NCI-H526 treated with DMSO at 0.1 percent for 48 hours (cell line): ENCODE results near the gene HES3.

Source experiments
- DNase-seq: peaks from one replicate; lab custom pipeline; 2025; lab: John Stamatoyannopoulos, UW

The HES3 gene

DNA sequence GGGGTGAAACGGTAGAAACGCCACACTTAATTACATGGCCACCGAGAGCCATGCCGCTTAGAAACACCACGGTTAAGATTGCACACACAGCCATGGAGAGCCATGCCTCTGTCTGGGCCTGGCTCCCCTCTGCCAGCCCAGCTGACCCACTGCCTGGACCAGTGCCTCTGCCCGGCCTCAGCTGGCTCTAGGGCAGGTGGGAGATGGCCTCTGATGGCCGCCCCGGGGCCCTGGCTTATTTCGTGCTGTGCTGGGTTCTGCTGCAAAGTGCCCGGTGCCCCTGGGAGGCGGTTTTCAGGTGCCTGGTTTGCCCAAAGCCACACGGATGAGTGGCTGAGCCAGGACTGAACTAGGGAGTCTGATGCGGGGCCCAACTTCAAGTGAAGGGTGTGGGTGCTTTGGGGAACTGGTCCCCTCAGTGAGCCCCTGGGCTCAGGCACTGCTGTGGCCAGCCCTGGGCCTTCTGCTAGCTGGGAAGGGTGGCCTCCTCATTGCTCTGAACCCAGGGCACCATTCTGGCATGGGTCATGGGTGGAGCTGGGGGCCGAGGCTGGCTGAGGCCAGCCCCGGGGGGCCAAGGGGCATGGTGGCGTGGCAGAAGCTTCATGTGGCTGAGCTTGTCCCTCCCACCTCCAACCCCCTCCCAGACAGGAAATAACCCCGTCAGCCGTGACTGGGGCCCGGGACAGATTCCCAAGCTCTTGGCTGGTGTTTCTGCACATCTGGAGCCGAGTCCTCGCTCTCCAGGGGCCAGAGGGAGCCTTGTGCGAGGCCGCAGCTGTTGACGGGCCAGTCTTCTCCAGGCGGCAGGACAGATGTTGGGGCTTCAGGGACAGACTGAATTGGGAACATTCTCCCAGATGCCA is 18.8 kb downstream of the HES3 start:
- no peak for DNase-seq

- DNase-seq, result no peak
Measured at GRCh38 chr1:6263716-6264115, 19.7 kb downstream of the HES3 start.

DNA sequence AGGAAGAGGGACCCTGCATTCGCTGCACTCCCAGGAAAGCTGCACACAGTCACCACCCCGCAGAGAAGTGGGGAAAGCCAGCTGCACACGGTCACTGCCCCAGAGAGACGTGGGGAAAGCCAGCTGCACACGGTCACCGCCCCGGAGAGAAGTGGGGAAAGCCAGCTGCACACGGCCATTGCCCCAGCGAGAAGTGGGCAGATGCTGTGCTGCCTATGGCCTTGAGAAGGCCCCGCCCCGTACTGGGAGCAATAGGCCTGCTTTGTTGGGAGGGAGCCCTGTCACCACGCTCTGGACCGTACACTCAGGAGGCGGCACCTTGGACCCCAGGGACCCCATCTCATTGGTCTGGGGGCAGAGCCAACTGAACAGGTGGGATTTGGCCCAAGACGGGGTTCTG is 21.2 kb downstream of the HES3 start:
- DNase-seq, result no peak

- no peak for DNase-seq
Measured at GRCh38 chr1:6266641-6267040, 22.7 kb downstream of the HES3 start.

GRCh38 chr1:6267686-6268322 is 23.8 kb downstream of the HES3 start:
- no peak for DNase-seq

- no peak for DNase-seq
Measured at GRCh38 chr1:6268415-6268814, 24.4 kb downstream of the HES3 start.

DNA sequence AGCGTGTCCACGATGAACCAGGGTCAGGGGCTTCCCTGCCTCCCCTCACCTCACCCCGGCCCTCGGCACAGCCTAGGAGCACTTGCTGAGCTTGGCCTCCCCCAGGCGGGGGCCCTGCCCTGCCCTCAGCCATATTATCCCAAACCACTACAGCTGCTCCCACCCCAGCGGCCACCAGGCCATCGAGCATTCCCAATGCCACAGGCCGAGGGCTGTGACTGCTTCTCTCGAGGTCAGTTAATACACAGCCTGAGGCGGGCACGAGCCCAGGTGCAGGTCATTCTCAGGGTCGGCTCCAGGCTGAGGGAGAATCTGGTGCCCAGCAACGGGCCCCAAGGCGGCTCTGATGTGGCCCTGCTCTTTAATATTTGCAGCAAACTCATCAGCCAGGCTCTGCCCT is 25.3 kb downstream of the HES3 start:
- DNase-seq, result no peak

DNA sequence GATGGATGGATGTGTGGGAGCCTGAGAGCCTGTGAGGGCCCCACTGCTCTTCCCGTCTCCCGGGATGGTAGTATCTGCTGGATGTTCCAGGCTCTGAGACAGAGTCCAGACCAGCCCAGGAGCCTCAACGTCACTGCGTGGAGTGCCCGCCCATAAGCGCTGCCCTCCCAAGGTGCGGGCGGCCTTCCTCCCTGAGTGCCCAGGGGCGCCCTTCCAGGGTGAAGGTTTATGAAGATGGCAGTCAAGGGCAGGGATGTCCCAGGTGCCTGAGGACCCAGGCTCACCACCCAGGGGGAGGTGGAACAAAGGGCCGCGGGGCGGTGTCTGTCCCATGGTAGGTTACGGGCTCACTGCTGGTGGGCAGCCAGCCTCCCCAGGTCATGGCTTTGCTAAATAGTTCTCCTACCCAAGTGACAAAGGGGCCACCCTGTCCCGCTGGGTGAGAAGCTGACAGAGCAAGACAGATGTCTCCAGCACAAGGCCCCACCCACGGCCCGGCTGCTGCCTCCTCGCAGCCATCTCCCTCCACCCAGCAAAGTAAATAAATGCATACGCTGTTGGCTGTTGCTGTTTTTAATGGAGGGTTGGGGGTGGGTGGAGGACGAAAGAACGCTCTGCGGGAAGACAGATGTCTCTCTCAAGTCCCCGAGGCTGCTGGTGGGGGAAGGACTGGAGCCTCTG is 25.9 kb downstream of the HES3 start:
- peak; percentile 81 for DNase-seq

- DNase-seq, result no peak
Measured at GRCh38 chr1:6270401-6270800, 26.4 kb downstream of the HES3 start.

GRCh38 chr1:6271006-6271405 is 27.0 kb downstream of the HES3 start:
- DNase-seq, result no peak

GRCh38 chr1:6271554-6271953 is 27.6 kb downstream of the HES3 start:
- DNase-seq, result peak; percentile 46

- no peak for DNase-seq
Measured at GRCh38 chr1:6272452-6272851, 28.5 kb downstream of the HES3 start.

DNA sequence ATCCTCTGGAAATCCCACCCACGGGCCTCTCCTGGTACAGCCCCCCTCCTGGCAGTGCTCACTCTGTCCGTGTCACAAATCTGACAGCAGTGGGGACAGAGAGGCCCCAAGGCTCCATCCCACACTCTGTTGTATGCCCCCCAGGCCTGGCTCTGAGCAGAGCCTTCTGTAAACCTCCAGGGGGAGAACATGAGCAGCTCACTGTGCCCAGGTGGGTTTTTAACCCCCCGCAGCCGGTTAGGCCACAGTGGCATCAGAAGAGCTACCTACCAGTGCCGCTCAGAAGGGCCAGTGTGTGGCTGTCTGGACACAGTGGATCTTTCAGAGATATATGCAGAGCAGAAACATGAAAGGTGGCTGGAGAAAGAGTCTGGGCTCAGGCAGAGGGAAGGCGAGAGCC is 28.9 kb downstream of the HES3 start:
- no peak for DNase-seq

GRCh38 chr1:6273380-6273891 is 29.5 kb downstream of the HES3 start:
- peak; percentile 54 for DNase-seq

- no peak for DNase-seq
Measured at GRCh38 chr1:6274102-6274501, 30.1 kb downstream of the HES3 start.

- no peak for DNase-seq
Measured at GRCh38 chr1:6274622-6275139, 30.7 kb downstream of the HES3 start.

DNA sequence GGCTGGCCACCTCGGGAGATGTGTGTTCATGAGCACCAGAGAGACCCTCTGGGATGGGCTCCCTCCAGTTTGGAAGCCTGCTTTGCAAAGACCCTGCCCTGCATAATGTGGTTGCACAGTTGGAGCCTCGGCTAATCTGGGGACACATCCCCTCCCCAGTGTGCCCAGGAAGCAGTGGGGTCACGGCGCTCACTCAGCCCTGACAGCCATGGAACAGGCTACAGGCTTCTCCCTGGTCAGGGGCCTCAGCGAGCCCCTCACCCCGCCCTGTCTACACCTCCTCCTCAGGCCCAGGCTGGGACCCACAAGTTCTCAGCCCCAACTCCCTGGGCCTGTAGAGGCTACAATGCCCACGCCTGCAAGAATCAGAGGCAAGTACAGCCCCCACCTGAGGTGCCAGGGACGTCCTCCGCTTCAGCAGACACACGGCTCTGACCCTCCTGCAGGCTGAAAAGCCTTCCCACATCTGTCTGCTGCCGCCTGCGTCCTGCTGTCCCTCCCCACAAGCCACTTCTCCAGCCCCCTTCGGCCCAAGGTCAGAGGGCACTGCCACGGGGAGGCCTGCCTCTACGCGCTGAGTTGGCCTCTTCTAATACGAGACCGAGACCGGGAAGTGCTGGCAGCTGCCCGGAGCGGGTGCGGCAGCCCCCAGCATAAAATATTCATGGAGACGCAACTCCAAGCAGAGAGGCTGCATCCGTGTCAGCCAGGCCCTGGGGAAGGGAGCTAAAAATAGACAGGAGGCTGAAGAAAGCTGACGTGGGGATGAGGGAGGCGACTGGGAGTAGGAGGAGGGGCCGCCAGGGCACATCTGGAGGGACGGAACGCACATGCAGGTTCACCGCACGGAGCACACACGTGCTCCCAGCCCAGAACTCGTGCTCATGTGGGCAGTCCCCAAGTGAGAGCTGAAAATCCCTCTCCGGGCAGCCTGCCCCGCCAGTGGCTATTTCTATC is 32.1 kb downstream of the HES3 start:
- peak; percentile 86 for DNase-seq

GRCh38 chr1:6276811-6277555 is 33.0 kb downstream of the HES3 start:
- DNase-seq, result no peak

GRCh38 chr1:6278263-6278662 is 34.3 kb downstream of the HES3 start:
- DNase-seq, result no peak

DNA sequence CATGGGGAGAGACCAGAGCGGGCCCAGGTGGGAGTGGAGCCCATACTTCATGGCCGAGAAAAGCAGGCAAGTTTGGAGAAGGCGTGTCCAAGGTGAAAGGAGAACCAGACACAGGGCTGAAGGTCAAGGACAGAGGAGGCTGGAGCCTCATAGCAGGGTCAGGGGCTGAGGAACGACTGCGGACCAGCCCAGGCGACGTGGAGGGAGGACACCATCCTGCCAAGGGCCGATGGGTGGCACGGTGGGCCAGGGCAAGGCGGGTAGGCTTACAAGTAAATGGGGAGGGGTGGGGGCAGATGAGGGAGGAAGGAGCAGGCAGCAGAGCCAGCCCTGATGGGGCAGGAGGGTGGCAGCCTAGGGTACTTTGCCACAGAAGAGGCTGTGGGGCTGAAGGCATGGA is 35.1 kb downstream of the HES3 start:
- no peak for DNase-seq
